GM18520 (cell line): ENCODE results near the gene CAMP.
"Not testable (repeated sequence)": the region's sequence is repeated elsewhere in the genome, so short reads cannot be mapped to it uniquely, and the experiment has no call there.

Experiments
- ATAC-seq: cut with Tn5 transposase; IDR thresholded peaks from one replicate; pipeline ENCODE4 v1.9.1; 2021; ENCODE audit not compliant: unreplicated experiment

CAMP gene, protein sequence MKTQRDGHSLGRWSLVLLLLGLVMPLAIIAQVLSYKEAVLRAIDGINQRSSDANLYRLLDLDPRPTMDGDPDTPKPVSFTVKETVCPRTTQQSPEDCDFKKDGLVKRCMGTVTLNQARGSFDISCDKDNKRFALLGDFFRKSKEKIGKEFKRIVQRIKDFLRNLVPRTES

GRCh38 chr3:48222616-48223513 lies at the start of gene CAMP:
CAMP (plus strand) TSS chr3:48223495; CDS start chr3:48223512, 17 bp downstream.
- no peak for ATAC-seq

GRCh38 chr3:48178072-48178471 lies 45.2 kb upstream of the CAMP start:
- no peak for ATAC-seq

DNA sequence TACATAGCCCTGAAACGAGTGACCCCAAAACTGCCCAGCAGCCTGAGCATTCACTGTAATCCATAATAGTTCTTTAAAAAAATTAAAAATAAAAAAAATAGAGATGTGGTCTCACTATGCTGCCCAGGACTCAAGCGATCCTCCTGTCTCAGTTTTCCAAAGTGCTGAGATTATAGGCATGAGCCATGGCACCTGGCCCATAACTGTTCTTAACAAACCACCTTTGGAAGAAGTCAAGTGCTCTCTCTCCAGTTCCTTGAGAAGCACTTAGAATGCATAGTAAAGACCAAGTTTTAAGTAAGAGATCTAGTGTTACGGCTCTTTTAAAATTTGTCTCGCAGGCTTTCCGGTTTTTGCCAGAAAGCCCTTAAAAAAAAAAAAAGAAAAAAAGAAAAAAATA lies 43.3 kb upstream of the CAMP start:
- no peak for ATAC-seq

DNA sequence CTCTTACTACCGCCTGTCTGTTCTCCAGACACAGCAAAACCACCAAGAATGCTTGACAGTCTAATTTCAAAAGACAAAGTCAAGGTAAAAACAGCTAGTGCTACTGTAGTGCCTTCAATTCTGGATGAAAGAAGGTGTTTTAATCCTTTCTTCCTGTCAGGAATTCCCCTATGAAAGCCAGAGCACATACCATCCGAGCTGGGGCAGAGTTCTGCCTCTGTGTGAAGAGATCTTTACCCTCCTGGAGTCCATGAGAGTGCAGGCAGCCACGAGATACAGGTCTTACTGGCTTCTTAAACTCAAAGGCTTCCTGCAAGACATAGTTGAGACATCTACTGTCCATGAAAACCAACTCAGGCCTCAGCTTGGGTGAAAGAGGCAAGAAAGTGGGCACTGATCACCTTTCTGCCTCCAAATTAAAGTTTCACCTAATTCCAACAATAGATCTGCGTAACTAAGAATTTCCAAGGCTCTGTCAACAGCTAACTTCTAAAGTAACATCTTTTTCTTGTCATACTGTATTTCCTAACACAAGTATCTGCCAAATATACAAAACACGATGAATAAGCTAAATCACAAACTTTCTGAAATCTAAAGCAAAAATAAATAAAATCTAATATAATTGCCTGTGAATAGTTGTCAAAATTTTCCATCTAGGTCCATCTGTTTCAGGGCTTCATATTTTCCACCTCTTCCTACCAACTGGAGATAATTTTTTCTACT lies 42.6 kb upstream of the CAMP start:
- ATAC-seq, result no peak

DNA sequence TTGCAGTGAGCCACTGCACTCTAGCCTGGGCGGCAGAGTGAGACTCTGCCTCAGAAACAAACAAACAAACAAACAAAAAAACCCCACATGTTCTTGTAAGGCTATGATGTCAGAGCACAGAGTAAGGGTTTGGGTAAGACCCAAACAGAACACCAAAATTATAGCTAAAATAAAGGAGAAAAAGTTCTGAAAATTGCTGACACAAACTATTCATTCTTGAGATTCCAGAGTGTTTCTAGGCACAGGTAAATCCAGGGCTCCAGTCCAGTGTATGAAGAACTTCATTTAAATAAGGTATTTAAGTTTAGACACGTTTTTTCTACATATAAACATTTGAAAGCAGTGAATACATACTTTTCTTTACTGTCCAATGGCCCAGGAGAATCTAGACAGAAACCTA lies 39.0 kb upstream of the CAMP start:
- ATAC-seq, result no peak

DNA sequence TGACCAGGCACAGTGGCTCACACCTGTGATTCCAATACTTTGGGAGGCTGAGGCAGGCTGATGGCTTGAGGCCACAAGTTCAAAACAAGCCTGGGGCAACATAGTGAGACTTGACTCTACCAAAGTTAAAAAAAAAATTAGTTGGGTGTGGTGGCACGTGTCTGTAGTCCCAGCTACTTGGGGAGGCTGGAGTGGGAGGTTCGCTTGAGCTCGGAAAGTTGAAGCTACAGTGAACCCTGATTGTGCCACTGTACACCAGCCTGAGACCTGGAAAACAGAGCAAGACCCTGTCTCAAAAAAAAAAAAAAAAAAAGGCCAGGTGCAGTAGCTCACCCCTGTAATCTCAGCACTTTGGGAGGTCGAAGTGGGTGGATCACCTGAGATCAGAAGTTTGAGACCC lies 38.2 kb upstream of the CAMP start:
- ATAC-seq, result no peak

GRCh38 chr3:48186631-48187300 lies 36.5 kb upstream of the CAMP start:
- no peak for ATAC-seq

- no peak for ATAC-seq
Observed at GRCh38 chr3:48187301-48187578, 36.1 kb upstream of the CAMP start.

DNA sequence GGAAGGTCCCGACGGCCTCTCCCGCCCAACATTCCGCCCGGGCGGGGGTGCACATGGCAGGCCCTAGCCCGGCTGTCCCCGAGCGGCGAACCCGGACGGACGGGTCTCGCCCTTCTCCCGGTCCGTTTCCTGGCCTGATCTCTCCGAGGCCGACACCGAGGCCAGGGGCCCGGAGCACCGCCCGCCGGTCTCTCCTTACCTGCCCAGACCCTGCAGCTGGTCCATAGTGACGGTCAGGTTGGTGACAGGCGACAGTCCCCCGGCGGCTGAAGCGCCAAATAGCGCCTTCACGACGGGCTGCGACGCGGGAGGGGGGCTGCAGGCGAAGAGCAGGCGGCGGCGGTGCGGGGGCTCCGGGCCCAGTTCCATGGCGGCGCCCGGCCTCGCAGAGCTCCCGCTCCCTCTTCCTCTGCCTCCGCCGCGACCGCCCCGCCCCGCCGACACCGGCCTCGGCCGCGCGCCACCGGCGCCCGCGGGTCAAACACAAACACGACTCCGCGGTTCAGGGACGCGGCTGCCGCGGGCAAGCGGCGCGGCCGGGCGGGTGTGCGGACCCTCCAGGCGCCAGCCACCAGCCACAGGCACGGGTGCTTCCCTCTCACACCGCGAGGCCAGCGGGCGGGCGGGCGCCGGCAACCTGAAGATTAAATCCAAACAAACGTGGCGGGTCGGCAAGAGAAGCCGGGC lies 35.6 kb upstream of the CAMP start:
- peak; percentile 14 for ATAC-seq

DNA sequence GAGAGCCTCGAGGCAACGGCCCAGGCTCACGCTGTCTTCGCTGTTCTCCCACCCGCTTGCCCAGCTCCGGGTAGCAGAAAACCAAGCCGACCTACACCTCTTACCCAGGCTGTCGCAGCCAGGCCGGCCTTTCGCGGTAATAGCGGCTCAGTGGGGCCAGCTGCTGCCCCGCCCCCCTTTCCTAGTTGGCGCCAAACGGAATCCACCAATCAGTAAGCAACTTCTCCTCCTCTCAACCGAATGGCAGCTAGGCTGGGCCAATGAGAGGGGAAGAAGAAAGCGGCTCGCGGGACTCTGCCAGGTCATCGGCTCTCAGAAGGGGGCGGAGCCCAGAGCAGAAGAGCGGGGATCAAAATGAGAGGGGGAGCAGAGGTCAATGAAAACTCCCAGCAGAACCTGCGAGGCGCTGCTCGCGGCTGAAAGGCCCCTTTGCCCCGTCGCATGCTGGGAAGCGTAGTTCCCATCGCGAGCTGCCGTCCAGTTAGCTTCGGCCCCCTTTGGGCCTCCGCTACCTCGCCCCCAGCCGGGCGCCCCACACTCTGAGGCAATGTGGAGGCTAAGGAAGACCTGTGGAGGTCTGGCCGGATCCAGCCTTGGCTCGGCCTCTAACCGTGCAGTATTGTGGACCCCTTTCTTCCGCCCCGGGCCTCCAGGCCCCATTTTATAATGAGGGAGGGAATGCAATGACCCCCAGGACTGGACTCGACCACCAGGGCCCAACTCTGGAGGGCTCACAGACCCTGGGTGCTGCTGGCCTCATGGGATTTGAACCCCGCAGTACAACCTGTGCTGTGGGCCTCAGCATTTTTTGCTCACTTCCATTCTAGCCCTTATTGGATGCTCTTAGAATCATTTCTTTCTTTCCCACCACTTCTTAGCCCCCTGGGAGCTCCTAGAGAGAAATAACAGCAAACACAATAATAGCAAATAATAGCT lies 34.8 kb upstream of the CAMP start, which contains the start of gene CDC25A:
TSS of gene CDC25A (minus strand) at position 152 of the 936 bp plus-strand sequence. CDS start 470 bp downstream, outside the sequence.
- peak; percentile 92 for ATAC-seq

DNA sequence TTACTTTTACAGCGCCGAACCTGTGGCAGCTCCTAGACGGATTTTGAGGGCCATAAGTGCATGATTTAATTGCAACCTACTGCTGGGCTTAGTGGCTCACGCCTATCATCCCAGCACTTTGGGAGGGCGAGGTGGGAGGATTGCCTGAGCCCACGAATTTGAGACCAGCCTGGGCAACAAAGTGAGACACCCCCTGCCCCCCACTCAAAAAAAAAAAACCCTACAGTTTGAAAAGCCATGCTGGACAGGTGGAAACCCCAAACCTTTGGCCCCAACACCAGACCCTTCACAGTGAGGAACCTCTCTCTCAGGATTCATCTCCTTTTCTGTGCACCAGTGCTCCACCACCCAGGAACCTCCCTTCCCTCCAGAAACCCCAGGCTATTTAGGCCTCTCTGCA lies 34.0 kb upstream of the CAMP start:
- ATAC-seq, result no peak

DNA sequence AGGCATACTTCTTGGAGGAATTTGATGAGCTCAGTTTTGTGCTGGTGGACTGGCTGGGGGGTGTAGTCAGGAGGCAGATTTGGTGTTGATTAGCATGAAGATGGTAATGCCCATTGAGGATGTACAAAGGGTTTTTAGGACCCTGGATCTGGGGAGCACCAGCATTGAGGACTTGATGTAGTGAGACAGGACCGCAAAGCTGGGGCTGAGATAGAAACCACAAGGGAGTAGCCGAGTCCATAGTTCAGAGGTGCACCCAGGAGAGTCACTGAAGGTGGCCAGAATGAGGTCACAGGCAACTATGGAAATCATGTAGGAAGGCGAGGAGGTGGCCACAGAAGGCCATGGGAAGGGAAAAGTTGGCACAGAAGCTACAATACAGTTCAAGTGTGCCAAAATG lies 32.4 kb upstream of the CAMP start:
- no peak for ATAC-seq

GRCh38 chr3:48194446-48195071 lies 28.7 kb upstream of the CAMP start:
- ATAC-seq, result no peak

- ATAC-seq, result no peak
Observed at GRCh38 chr3:48196611-48197010, 26.7 kb upstream of the CAMP start.

DNA sequence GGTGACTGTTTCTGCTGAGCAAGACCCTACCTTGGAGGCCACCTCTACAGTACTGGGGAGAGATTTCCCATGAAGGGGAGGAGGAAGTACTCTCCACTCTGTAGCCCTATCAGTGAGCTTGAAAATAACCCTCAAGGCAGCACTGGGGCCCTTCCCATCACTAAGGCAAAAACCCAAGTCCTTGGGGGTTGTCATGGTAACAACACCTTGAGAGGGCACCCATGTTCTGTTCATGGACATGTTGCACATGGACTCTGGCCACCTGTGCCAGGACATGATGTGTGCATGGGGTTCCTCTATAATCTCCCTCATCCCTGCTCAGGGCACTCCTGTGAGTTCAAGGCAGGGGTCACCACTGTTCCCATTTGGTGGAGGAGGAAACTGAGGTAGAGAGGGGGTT lies 24.2 kb upstream of the CAMP start:
- ATAC-seq, result no peak

- no peak for ATAC-seq
Observed at GRCh38 chr3:48202632-48203031, 20.7 kb upstream of the CAMP start.

GRCh38 chr3:48208076-48208475 lies 15.2 kb upstream of the CAMP start:
- no peak for ATAC-seq

DNA sequence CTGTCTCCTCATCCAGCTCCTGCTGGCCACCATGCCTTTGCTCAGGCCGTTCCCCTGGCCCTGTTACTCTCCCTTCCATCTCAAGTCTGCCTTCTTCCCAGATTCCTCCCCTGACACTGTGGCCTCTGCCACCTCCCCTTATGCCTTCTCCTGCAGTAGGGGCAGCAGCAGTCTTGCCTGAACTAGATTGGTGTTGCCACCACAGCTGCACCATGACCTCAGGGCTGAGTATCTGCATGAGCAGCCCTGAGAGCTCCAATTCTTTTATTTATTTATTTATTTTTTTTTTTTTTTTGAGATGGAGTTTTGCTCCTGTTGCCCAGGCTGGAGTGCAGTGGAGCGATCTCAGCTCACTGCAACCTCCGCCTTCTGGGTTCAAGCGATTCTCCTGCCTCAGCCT lies 13.8 kb upstream of the CAMP start:
- ATAC-seq, result no peak

DNA sequence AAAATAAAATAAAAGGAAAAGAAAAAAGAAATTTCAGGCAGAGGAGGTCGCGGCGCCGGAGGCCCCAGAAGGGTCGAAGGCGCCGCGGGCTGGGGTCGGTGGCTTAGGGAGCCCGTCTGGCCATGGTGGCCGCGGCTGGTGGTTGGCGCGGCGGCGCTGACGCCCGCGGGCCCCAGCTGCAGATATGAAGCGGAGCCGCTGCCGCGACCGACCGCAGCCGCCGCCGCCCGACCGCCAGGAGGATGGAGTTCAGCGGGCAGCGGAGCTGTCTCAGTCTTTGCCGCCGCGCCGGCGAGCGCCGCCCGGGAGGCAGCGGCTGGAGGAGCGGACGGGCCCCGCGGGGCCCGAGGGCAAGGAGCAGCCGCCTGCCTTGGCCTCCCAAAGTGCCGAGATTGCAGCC lies 12.8 kb upstream of the CAMP start:
- not testable (repeated sequence) for ATAC-seq
